Mesendoderm (in vitro differentiated cells): Measurements from ENCODE around the gene GPR157.

ENCODE experiments used
- DNase-seq: peaks from one replicate; pipeline ENCODE4 v3.0.0; 2013
- H2AK5ac ChIP-seq: 2 replicates; pipeline ENCODE4 v1.6.1; 2013; ENCODE audit warnings: low read length, inconsistent platforms
- H2BK120ac ChIP-seq: 2 replicates; pipeline ENCODE4 v1.6.1; 2013; ENCODE audit warnings: low read depth, mild to moderate bottlenecking, low read length, moderate library complexity, mixed read lengths
- H2BK15ac ChIP-seq: replicated peaks from 2 replicates; pipeline ENCODE4 v1.6.1; 2013; ENCODE audit warnings: low read depth, mild to moderate bottlenecking, moderate library complexity
- H2BK5ac ChIP-seq: 2 replicates; pipeline ENCODE4 v1.6.1; 2013; ENCODE audit warnings: low read length, inconsistent platforms
- H3K18ac ChIP-seq: 2 replicates; pipeline ENCODE4 v1.6.1; 2013; ENCODE audit warnings: mild to moderate bottlenecking, low read length, mixed read lengths
- H3K23ac ChIP-seq: one replicate; pipeline ENCODE4 v1.6.1; 2013; ENCODE audit warnings: low read length
- H3K27ac ChIP-seq: 2 replicates; pipeline ENCODE4 v1.5.1; 2013; ENCODE audit warnings: low read depth, mild to moderate bottlenecking, inconsistent platforms, low read length, moderate library complexity
- H3K27me3 ChIP-seq: 2 replicates; pipeline ENCODE4 v1.6.1; 2013; ENCODE audit warnings: low read length, control low read depth, mild to moderate bottlenecking, inconsistent platforms; ENCODE audit not compliant: insufficient read depth, poor library complexity
- H3K36me3 ChIP-seq: 2 replicates; pipeline ENCODE4 v1.6.1; 2013; ENCODE audit warnings: low read length, inconsistent platforms; ENCODE audit not compliant: control insufficient read depth, insufficient read depth
- H3K4ac ChIP-seq: one replicate; pipeline ENCODE4 v1.6.1; 2013; ENCODE audit warnings: low read depth, mild to moderate bottlenecking, low read length, moderate library complexity
- H3K4me1 ChIP-seq: 2 replicates; pipeline ENCODE4 v1.6.1; 2013; ENCODE audit warnings: low read depth, low read length, inconsistent platforms; ENCODE audit not compliant: control insufficient read depth
- H3K4me2 ChIP-seq: 2 replicates; pipeline ENCODE4 v1.6.1; 2013; ENCODE audit warnings: low read length
- H3K4me3 ChIP-seq: 2 replicates; pipeline ENCODE4 v1.5.1; 2013; ENCODE audit warnings: mild to moderate bottlenecking, low read length
- H3K56ac ChIP-seq: one replicate; pipeline ENCODE4 v1.6.1; 2013; ENCODE audit warnings: low read length
- H3K79me1 ChIP-seq: 2 replicates; pipeline ENCODE4 v1.6.1; 2013; ENCODE audit warnings: low read length, inconsistent platforms
- H3K79me2 ChIP-seq: 2 replicates; pipeline ENCODE4 v1.6.1; 2013; ENCODE audit warnings: mild to moderate bottlenecking, low read length; ENCODE audit not compliant: control insufficient read depth, insufficient read depth
- H3K9ac ChIP-seq: 2 replicates; pipeline ENCODE4 v1.6.1; 2013; ENCODE audit warnings: low read length, inconsistent platforms
- H4K5ac ChIP-seq: one replicate; pipeline ENCODE4 v1.6.1; 2013; ENCODE audit warnings: low read length
- H4K8ac ChIP-seq: one replicate; pipeline ENCODE4 v1.6.1; 2013; ENCODE audit warnings: low read depth, mild to moderate bottlenecking, control low read depth, low read length, moderate library complexity
- WGBS: extraction: QIAGEN DNeasy Blood & Tissue Kit; methylation state at CpG from one replicate; pipeline ENCODE4 v1.1.7; 2013; ENCODE audit warnings: low lambda C conversion rate, missing lambda C conversion rate; ENCODE audit not compliant: insufficient coverage; ENCODE audit errors: extremely low coverage; 5-methylcytosine and 5-hydroxymethylcytosine counted together

Gene GPR157

GRCh38 chr1:9071554-9072235, 57.2 kb downstream of the GPR157 start:
- DNase-seq = no peak
- Histone ChIP-seq H2BK120ac (no peak overlapping the region), H2BK5ac (no peak overlapping the region), H3K18ac (no peak overlapping the region), H3K79me1 (no peaks in the 10 kb centered on the region), H4K8ac (no peak overlapping the region), H3K56ac (no peak overlapping the region), H3K4ac (no peak overlapping the region), H2AK5ac (no peak overlapping the region), H3K4me1 (no peaks in the 10 kb centered on the region), H4K5ac (no peak overlapping the region), H2BK15ac (no peak overlapping the region), H3K27ac (no peak overlapping the region), H3K4me3 (no peak overlapping the region), H3K27me3 (no peaks in the 10 kb centered on the region), H3K23ac (no peak overlapping the region), H3K4me2 (no peak overlapping the region), H3K79me2 (no peaks in the 10 kb centered on the region), H3K9ac (no peak overlapping the region), H3K36me3 (no peaks in the 10 kb centered on the region)
- WGBS = no CpG with 5 or more reads among the region's 50 CpGs

GRCh38 chr1:9070486-9070885, 58.4 kb downstream of the GPR157 start:
- no CpG with 5 or more reads among the region's 7 CpGs for WGBS
- Histone ChIP-seq H3K27me3 (no peaks in the 10 kb centered on the region), H3K4me3 (no peak overlapping the region), H4K5ac (no peak overlapping the region), H3K79me1 (no peaks in the 10 kb centered on the region), H3K9ac (no peak overlapping the region), H3K4ac (no peak overlapping the region), H3K18ac (no peak overlapping the region), H3K36me3 (no peaks in the 10 kb centered on the region), H2AK5ac (no peak overlapping the region), H3K56ac (no peak overlapping the region), H3K79me2 (no peaks in the 10 kb centered on the region), H3K4me1 (no peaks in the 10 kb centered on the region), H3K27ac (no peak overlapping the region), H2BK5ac (no peak overlapping the region), H3K4me2 (no peak overlapping the region), H2BK15ac (no peak overlapping the region), H3K23ac (no peak overlapping the region), H4K8ac (no peak overlapping the region), H2BK120ac (no peak overlapping the region)
- no peak for DNase-seq

- Histone ChIP-seq H3K27me3 (no peaks in the 10 kb centered on the region), H3K4me3 (no peak within 1 kb of the TSS), H4K5ac (no peak within 1 kb of the TSS), H2AK5ac (no peak within 1 kb of the TSS), H2BK5ac (no peak within 1 kb of the TSS), H2BK15ac (no peak within 1 kb of the TSS), H4K8ac (no peak within 1 kb of the TSS), H3K79me2 (no peaks in the 10 kb centered on the region), H3K4me2 (no peak within 1 kb of the TSS), H3K4ac (no peak within 1 kb of the TSS), H3K36me3 (no peaks in the 10 kb centered on the region), H2BK120ac (no peak within 1 kb of the TSS), H3K9ac (no peak within 1 kb of the TSS), H3K4me1 (no peaks in the 10 kb centered on the region), H3K27ac (no peak within 1 kb of the TSS), H3K56ac (no peak within 1 kb of the TSS), H3K79me1 (no peaks in the 10 kb centered on the region), H3K23ac (no peak within 1 kb of the TSS), H3K18ac (no peak within 1 kb of the TSS)
- DNase-seq = no peak
- WGBS = no CpG with 5 or more reads among the region's 8 CpGs
Measured at GRCh38 chr1:9069326-9070100, 59.4 kb downstream of the GPR157 start, which contains the start of gene SLC2A5. Gene SLC2A5 (minus strand): TSS chr1:9069635. CDS start chr1:9069536, 99 bp downstream.

- no peak overlapping the region for H4K5ac ChIP-seq
- no peak overlapping the region for H2BK5ac ChIP-seq
- no peaks in the 10 kb centered on the region for H3K36me3 ChIP-seq
- no peak overlapping the region for H2AK5ac ChIP-seq
- no peaks in the 10 kb centered on the region for H3K79me2 ChIP-seq
- H3K4ac ChIP-seq = no peak overlapping the region
- H3K56ac ChIP-seq = no peak overlapping the region
- no peaks in the 10 kb centered on the region for H3K27me3 ChIP-seq
- no peak overlapping the region for H3K23ac ChIP-seq
- no peaks in the 10 kb centered on the region for H3K79me1 ChIP-seq
- H3K4me1 ChIP-seq = no peaks in the 10 kb centered on the region
- DNase-seq = no peak
- H3K9ac ChIP-seq = no peak overlapping the region
- no CpG with 5 or more reads among the region's 4 CpGs for WGBS
- no peak overlapping the region for H2BK15ac ChIP-seq
- no peak overlapping the region for H4K8ac ChIP-seq
- no peak overlapping the region for H3K18ac ChIP-seq
- no peak overlapping the region for H3K4me2 ChIP-seq
- H2BK120ac ChIP-seq = no peak overlapping the region
- no peak overlapping the region for H3K4me3 ChIP-seq
- no peak overlapping the region for H3K27ac ChIP-seq
Measured at GRCh38 chr1:9068981-9069325, 59.9 kb downstream of the GPR157 start.

GRCh38 chr1:9066945-9067807, 61.7 kb downstream of the GPR157 start:
- H3K9ac ChIP-seq = no peak overlapping the region
- H3K4me1 ChIP-seq = no peaks in the 10 kb centered on the region
- no peak overlapping the region for H3K18ac ChIP-seq
- WGBS = no CpG with 5 or more reads among the region's 24 CpGs
- H4K5ac ChIP-seq = no peak overlapping the region
- H2AK5ac ChIP-seq = no peak overlapping the region
- no peaks in the 10 kb centered on the region for H3K79me1 ChIP-seq
- no peak overlapping the region for H2BK15ac ChIP-seq
- no peak overlapping the region for H3K4ac ChIP-seq
- no peaks in the 10 kb centered on the region for H3K36me3 ChIP-seq
- H2BK120ac ChIP-seq = no peak overlapping the region
- no peak overlapping the region for H4K8ac ChIP-seq
- H3K4me2 ChIP-seq = no peak overlapping the region
- DNase-seq = no peak
- no peak overlapping the region for H3K4me3 ChIP-seq
- H3K23ac ChIP-seq = no peak overlapping the region
- H3K27me3 ChIP-seq = no peaks in the 10 kb centered on the region
- H2BK5ac ChIP-seq = no peak overlapping the region
- H3K56ac ChIP-seq = no peak overlapping the region
- no peak overlapping the region for H3K27ac ChIP-seq
- no peaks in the 10 kb centered on the region for H3K79me2 ChIP-seq
